ENCODE data around the gene HTRA1. TPM values are rescaled to one million over a fixed set of nuclear protein-coding genes. Genes with fewer than 3 reads are reported as not detected.

Gene HTRA1
- total and polyA plus RNA-seq, 2 of the 4 experiments (the other 2 are of a cell fraction), result 28.5 to 108 TPM

GRCh38 chr10:122464586-122464985, 3.2 kb downstream of the HTRA1 start:
- H3K14ac ChIP-seq (replicated peaks; ENCODE audit: low read depth, low read length), result no peak overlapping the region
- BruUV-seq (replicated peaks), result no TSS peak
- H2AK9ac ChIP-seq (replicated peaks; ENCODE audit: low read depth, low read length, poor library complexity), result no peak overlapping the region
- H3K23ac ChIP-seq (ENCODE audit: low read depth, low read length), result no peak overlapping the region
- H3K9ac ChIP-seq (ENCODE audit: low read depth, low read length), result no peak overlapping the region
- TF ChIP-seq RCOR1 (IDR thresholded peaks at IDR 0.05; ENCODE audit: insufficient replicate concordance, low read length), result no peak
- no peak for TF ChIP-seq SMC3 (IDR thresholded peaks at IDR 0.05; ENCODE audit: low read depth, low read length)
- TF ChIP-seq FOS (IDR thresholded peaks at IDR 0.05; ENCODE audit: low read depth, low read length), result no peak
- TF ChIP-seq MXI1 (IDR thresholded peaks at IDR 0.05; ENCODE audit: borderline replicate concordance, low read depth, low read length), result no peak
- 66% methylated on average over 3 of the region's 11 CpGs; no CpG with 5 or more reads in 1 of the 2 experiments for WGBS, 2 experiments (ENCODE audit: extremely low coverage in 2 of 2, insufficient read length in 1 of 2)
- no peak overlapping the region for H3K27ac ChIP-seq (ENCODE audit: insufficient read depth, low read length)
- POLR2A ChIA-PET (ENCODE audit: unreplicated experiment), result no interaction called here
- peaks cover 21% of the 10 kb centered on the region for H3K9me1 ChIP-seq (ENCODE audit: insufficient read depth, low read length)
- no peak overlapping the region for H3K4ac ChIP-seq (ENCODE audit: low read depth, low read length)
- ATAC-seq (ENCODE audit: low read depth) (no peak), DNase-seq (no peak)
- H2BK20ac ChIP-seq (ENCODE audit: low read depth, low read length), result no peak overlapping the region
- dilution Hi-C loops (cut with HindIII; ENCODE audit: low sequenced_read_pairs, unreplicated experiment), result no loop called here
- H2BK120ac ChIP-seq (ENCODE audit: low read depth, low read length), result no peak overlapping the region
- no peak overlapping the region for H3K18ac ChIP-seq (ENCODE audit: low read depth, low read length)
- H4K91ac ChIP-seq (ENCODE audit: insufficient read depth, low read depth, low read length), result no peak overlapping the region
- intact Hi-C loops (cut with micrococcal nuclease), result loop anchor here (5.0 kb wide), 1 partner anchor 83 kb away; no protein-coding TSS in a partner anchor
- H3K36me3 ChIP-seq (ENCODE audit: control insufficient read depth, insufficient read depth, low read length), result no peaks in the 10 kb centered on the region; the same call in 1 of the 2 replicates
- no peak overlapping the region for H3K56ac ChIP-seq (ENCODE audit: extremely low read depth, insufficient read depth, low read length)
- no peak overlapping the region for H2AFZ ChIP-seq (replicated peaks; ENCODE audit: low read length, poor library complexity)
- H3K4me1 ChIP-seq (ENCODE audit: control insufficient read depth, insufficient read depth, low read length), result peaks cover 22% of the 10 kb centered on the region
- no peak overlapping the region for H4K5ac ChIP-seq (ENCODE audit: low read depth, low read length)
- no peaks in the 10 kb centered on the region for H3K9me3 ChIP-seq (ENCODE audit: control insufficient read depth, insufficient read depth, low read length)
- no peak overlapping the region for H3K4me2 ChIP-seq (ENCODE audit: low read depth, low read length)
- no peak overlapping the region for H3K4me3 ChIP-seq (ENCODE audit: insufficient read depth, low read depth, low read length)
- no peaks in the 10 kb centered on the region for H3K27me3 ChIP-seq (ENCODE audit: control insufficient read depth, insufficient read depth, low read length)
- CTCF ChIA-PET, result no interaction called here
- no peak overlapping the region for H4K8ac ChIP-seq (ENCODE audit: low read depth in 2 of 2, low read length in 2 of 2)
- in situ Hi-C loops (cut with MboI; ENCODE audit: low sequenced_read_pairs), result loop anchor here (10.0 kb wide), 1 partner anchor 340 kb away; no protein-coding TSS in a partner anchor
- H4K20me1 ChIP-seq (ENCODE audit: insufficient read depth, low read length), result peaks cover 19% of the 10 kb centered on the region
- no peak overlapping the region for H2BK15ac ChIP-seq (ENCODE audit: low read depth, low read length)
- peaks cover 9 to 34% of the 10 kb centered on the region in 2 experiments for H3K79me1 ChIP-seq (ENCODE audit: low read depth in 1 of 2, low read length in 2 of 2)
- H2BK5ac ChIP-seq (ENCODE audit: low read depth, low read length, poor library complexity, severe bottlenecking), result no peak overlapping the region
- no peak overlapping the region for H2AK5ac ChIP-seq (ENCODE audit: low read depth, low read length)

Data from IMR-90 (cell line).